ENCODE data around the gene PLCZ1.
"Not testable (repeated sequence)": the region's sequence is repeated elsewhere in the genome, so short reads cannot be mapped to it uniquely, and the experiment has no call there.

Gene PLCZ1

GRCh38 chr12:18737819-18738218 lies at the start of gene PLCZ1, which contains the start of gene CAPZA3:
Gene PLCZ1 (minus strand): TSS chr12:18738012. CDS start chr12:18737371, 641 bp downstream.
Gene CAPZA3 (plus strand): TSS chr12:18738119. CDS start chr12:18738269, 150 bp downstream.
- DNase-seq (ENCODE audit: low read depth in 2 of 2), result no peak

GRCh38 chr12:18785465-18785864 lies 47.7 kb upstream of the PLCZ1 start:
- DNase-seq (ENCODE audit: low read depth in 2 of 2), result not testable (repeated sequence)

- no peak for DNase-seq (ENCODE audit: low read depth in 2 of 2)
Measured at GRCh38 chr12:18782827-18783226, 45.0 kb upstream of the PLCZ1 start.

GRCh38 chr12:18766479-18766878 lies 28.7 kb upstream of the PLCZ1 start:
- not testable (repeated sequence) for DNase-seq (ENCODE audit: low read depth in 2 of 2)

GRCh38 chr12:18755341-18755740 lies 17.5 kb upstream of the PLCZ1 start:
- no peak for DNase-seq (ENCODE audit: low read depth in 2 of 2)

- no peak for DNase-seq (ENCODE audit: low read depth in 2 of 2)
Measured at GRCh38 chr12:18754124-18754707, 16.4 kb upstream of the PLCZ1 start.

- DNase-seq (ENCODE audit: low read depth in 2 of 2), result no peak
Measured at GRCh38 chr12:18753481-18754123, 15.8 kb upstream of the PLCZ1 start.

GRCh38 chr12:18752947-18753346 lies 15.1 kb upstream of the PLCZ1 start:
- no peak for DNase-seq (ENCODE audit: low read depth in 2 of 2)

GRCh38 chr12:18752280-18752920 lies 14.6 kb upstream of the PLCZ1 start:
- no peak for DNase-seq (ENCODE audit: low read depth in 2 of 2)

GRCh38 chr12:18751866-18752265 lies 14.1 kb upstream of the PLCZ1 start:
- DNase-seq (ENCODE audit: low read depth in 2 of 2), result no peak

GRCh38 chr12:18750085-18750484 lies 12.3 kb upstream of the PLCZ1 start:
- no peak for DNase-seq (ENCODE audit: low read depth in 2 of 2)

- no peak for DNase-seq (ENCODE audit: low read depth in 2 of 2)
Measured at GRCh38 chr12:18749386-18749957, 11.7 kb upstream of the PLCZ1 start.

- DNase-seq (ENCODE audit: low read depth in 2 of 2), result no peak
Measured at GRCh38 chr12:18747895-18748294, 10.1 kb upstream of the PLCZ1 start.

- DNase-seq (ENCODE audit: low read depth in 2 of 2), result no peak
Measured at GRCh38 chr12:18731156-18731555, 6.7 kb downstream of the PLCZ1 start.

GRCh38 chr12:18723752-18724151 lies 14.1 kb downstream of the PLCZ1 start:
- no peak for DNase-seq (ENCODE audit: low read depth in 2 of 2)

- DNase-seq (ENCODE audit: low read depth in 2 of 2), result no peak
Measured at GRCh38 chr12:18721452-18721851, 16.4 kb downstream of the PLCZ1 start.

- no peak for DNase-seq (ENCODE audit: low read depth in 2 of 2)
Measured at GRCh38 chr12:18720690-18721089, 17.1 kb downstream of the PLCZ1 start.

GRCh38 chr12:18719922-18720510 lies 17.8 kb downstream of the PLCZ1 start:
- no peak for DNase-seq (ENCODE audit: low read depth in 2 of 2)

- no peak for DNase-seq (ENCODE audit: low read depth in 2 of 2)
Measured at GRCh38 chr12:18718462-18718861, 19.4 kb downstream of the PLCZ1 start.

GRCh38 chr12:18716236-18716635 lies 21.6 kb downstream of the PLCZ1 start:
- DNase-seq (ENCODE audit: low read depth in 2 of 2), result no peak

- no peak for DNase-seq (ENCODE audit: low read depth in 2 of 2)
Measured at GRCh38 chr12:18706798-18707197, 31.0 kb downstream of the PLCZ1 start.

- no peak for DNase-seq (ENCODE audit: low read depth in 2 of 2)
Measured at GRCh38 chr12:18703911-18704310, 33.9 kb downstream of the PLCZ1 start.

Data from activated CD4-positive, alpha-beta T cell treated with anti-CD3 and anti-CD28 coated beads for 24 hours (primary cell).